Right lobe of liver (tissue), 6 donors: ENCODE results near the gene RNF13. TPM values are rescaled to one million over a fixed set of nuclear protein-coding genes. Genes with fewer than 3 reads are reported as not detected.

Experiments
- ATAC-seq, 4 donors: fragments of 200-7000 bp; cut with Tn5 transposase; one replicate each; pipeline ENCODE4 v1.9.1; 2020; ENCODE audit warnings: mild to moderate bottlenecking in 4 of 4, moderate library complexity in 4 of 4
- DNase-seq, 3 donors: peaks; one replicate each; pipeline ENCODE4 v3.0.0-alpha.2; 2020
- H3K27ac ChIP-seq, 3 donors: fragments of 200-600 bp; one replicate each; pipeline ENCODE4 v1.8.0; 2022
- H3K27me3 ChIP-seq, 2 donors: fragments of 200-600 bp; one replicate each; pipeline ENCODE4 v1.8.0; 2022
- H3K36me3 ChIP-seq, 4 donors: fragments of 200-600 bp; sonication (generic) in 1 of 4; one replicate each; pipeline versions ENCODE4 v1.5.1 to v1.8.0; 2017 to 2022; ENCODE audit warnings: control low read depth in 1 of 4
- H3K4me1 ChIP-seq, 4 donors: fragments of 200-600 bp; sonication (generic) in 1 of 4; one replicate each; pipeline versions ENCODE4 v1.5.1 to v1.8.0; 2017 to 2022; ENCODE audit warnings: control low read depth in 1 of 4
- H3K4me3 ChIP-seq, 3 donors: fragments of 200-600 bp; one replicate each; pipeline ENCODE4 v1.8.0; 2022
- H3K9me3 ChIP-seq, 4 donors: fragments of 200-600 bp; sonication (generic) in 1 of 4; one replicate each; pipeline versions ENCODE4 v1.5.1 to v1.8.0; 2017 to 2022; ENCODE audit warnings: control low read depth in 1 of 4
- POLR2A ChIP-seq: fragments of 450-650 bp; IDR thresholded peaks from one replicate; pipeline ENCODE4 v1.6.1; 2017; ENCODE audit warnings: antibody characterized with exemption, mild to moderate bottlenecking
- WGBS: methylation state at CpG from one replicate; pipeline ENCODE4 v1.1.6; 2018; ENCODE audit warnings: low coverage, low lambda C conversion rate; ENCODE audit not compliant: insufficient coverage; ENCODE audit errors: missing lambda C conversion rate; 5-methylcytosine and 5-hydroxymethylcytosine counted together
- intact Hi-C, 2 donors: fragments of 100-400 bp; cut with DNase I; formaldehyde crosslinking; loops; one replicate each; pipeline versions ENCODE4 v1.11.2 to v1.14.1; 2022
- long read RNA-seq: library from polyadenylated mRNA; unstranded; transcript quantifications from one replicate; pipeline ENCODE4 v2.0.0, GENCODE V29; 2019
- total RNA-seq, 6 experiments: library from RNA; depleted of rRNA in 2 of 6; stranded (reverse); fragments of >200 nt in 2 of 6; fragmentation: NEBNext Ultra II Directional in 3 of 6; extraction: Animal tissue kit (Norgen Biotek cat#: 25700) in 3 of 6; gene quantifications; one replicate each; pipeline versions ENCODE4 v1.1.0 to v1.2.4, GENCODE V29; 2016 to 2023
- TF ChIP-seq, protein P1 (sequence below), 4 donors: fragments of 200-600 bp in 3 of 4; fragments of 450-650 bp in 1 of 4; IDR thresholded peaks; one replicate each; pipeline versions ENCODE4 v1.5.1 to v1.8.0; 2016 to 2022; ENCODE audit warnings: antibody characterized with exemption in 4 of 4, mild to moderate bottlenecking in 2 of 4
- donor health status: DM: no; HTN: yes; CAD: no.
- donor health status: DM: no; HTN: no; CAD: no.
- donor health status: DM: no; HTN: no; CAD: no.
- donor health status: DM: no; HTN: yes; CAD: no.
- donor health status: DM: no; HTN: yes; CAD: no.

RNF13 gene, protein sequence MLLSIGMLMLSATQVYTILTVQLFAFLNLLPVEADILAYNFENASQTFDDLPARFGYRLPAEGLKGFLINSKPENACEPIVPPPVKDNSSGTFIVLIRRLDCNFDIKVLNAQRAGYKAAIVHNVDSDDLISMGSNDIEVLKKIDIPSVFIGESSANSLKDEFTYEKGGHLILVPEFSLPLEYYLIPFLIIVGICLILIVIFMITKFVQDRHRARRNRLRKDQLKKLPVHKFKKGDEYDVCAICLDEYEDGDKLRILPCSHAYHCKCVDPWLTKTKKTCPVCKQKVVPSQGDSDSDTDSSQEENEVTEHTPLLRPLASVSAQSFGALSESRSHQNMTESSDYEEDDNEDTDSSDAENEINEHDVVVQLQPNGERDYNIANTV
- total RNA-seq = 10 to 100 TPM; 45.0 to 55.6 (median 47.5) TPM
- long read RNA-seq, transcript RNF13-203 (10 exons, 2,843 nt) = major isoform, 13 of 17 reads
- long read RNA-seq, partial matches to known transcripts = 2 of 17 reads
- long read RNA-seq, other reads (novel, unspliced or antisense) = 0 of 17 reads

DNA sequence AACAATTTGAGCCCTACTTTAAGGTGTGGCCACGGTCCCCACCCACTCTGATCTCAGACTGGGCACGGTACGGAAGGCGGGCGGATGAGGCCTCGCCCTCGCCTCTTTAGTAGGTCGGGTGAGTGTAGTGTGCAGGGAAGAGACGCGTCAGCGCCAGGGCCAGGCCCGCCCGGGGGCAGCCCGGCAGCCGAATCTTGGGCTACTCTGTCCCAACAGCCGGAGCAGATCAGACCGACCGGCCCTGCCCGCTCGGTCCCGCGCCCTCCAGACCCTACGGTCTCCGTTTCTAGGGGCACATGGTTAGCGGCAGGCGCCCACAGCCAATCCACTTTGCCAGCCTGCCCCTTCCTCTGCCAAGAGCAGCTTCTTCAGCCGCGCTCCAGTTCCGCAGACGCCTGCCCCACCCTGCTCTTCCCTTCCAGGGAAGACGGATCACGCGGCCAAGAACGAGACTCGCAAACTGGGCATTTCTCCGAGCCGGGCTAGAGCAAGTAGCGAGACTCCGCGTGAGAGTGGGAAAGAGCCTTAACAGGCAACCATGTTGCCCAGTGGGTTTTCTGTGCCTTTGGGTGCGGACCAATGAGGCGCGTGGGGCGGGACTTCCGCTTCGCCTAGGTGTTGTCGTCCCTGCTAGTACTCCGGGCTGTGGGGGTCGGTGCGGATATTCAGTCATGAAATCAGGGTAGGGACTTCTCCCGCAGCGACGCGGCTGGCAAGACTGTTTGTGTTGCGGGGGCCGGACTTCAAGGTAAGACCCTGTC is at the start of gene RNF13:
RNF13 (plus strand) TSS at position 610 of the 761 bp plus-strand sequence. CDS start 32,812 bp downstream, outside the sequence.
- H3K27ac ChIP-seq = peak within 1 kb of the TSS; percentile 96 to 98 (median 97)
- no peaks in the 10 kb centered on the region for H3K9me3 ChIP-seq
- TF ChIP-seq POLR2A = peak; percentile 88
- TF ChIP-seq, protein P1, sequence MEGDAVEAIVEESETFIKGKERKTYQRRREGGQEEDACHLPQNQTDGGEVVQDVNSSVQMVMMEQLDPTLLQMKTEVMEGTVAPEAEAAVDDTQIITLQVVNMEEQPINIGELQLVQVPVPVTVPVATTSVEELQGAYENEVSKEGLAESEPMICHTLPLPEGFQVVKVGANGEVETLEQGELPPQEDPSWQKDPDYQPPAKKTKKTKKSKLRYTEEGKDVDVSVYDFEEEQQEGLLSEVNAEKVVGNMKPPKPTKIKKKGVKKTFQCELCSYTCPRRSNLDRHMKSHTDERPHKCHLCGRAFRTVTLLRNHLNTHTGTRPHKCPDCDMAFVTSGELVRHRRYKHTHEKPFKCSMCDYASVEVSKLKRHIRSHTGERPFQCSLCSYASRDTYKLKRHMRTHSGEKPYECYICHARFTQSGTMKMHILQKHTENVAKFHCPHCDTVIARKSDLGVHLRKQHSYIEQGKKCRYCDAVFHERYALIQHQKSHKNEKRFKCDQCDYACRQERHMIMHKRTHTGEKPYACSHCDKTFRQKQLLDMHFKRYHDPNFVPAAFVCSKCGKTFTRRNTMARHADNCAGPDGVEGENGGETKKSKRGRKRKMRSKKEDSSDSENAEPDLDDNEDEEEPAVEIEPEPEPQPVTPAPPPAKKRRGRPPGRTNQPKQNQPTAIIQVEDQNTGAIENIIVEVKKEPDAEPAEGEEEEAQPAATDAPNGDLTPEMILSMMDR (IDR thresholded peaks at IDR 0.05) = no peak
- H3K27me3 ChIP-seq = no peaks in the 10 kb centered on the region
- intact Hi-C loops = no loop called here
- 0% methylated on average over 24 of the region's 56 CpGs for WGBS
- ATAC-seq (peak; percentile 90 to 97 (median 93)), DNase-seq (peak; percentile 96 to 98 (median 98))
- peaks cover 0 to 22% (median 8%) of the 10 kb centered on the region in 4 donors for H3K4me1 ChIP-seq
- peak within 1 kb of the TSS; percentile 59 to 80 (median 79) for H3K4me3 ChIP-seq
- no peaks in the 10 kb centered on the region for H3K36me3 ChIP-seq

DNA sequence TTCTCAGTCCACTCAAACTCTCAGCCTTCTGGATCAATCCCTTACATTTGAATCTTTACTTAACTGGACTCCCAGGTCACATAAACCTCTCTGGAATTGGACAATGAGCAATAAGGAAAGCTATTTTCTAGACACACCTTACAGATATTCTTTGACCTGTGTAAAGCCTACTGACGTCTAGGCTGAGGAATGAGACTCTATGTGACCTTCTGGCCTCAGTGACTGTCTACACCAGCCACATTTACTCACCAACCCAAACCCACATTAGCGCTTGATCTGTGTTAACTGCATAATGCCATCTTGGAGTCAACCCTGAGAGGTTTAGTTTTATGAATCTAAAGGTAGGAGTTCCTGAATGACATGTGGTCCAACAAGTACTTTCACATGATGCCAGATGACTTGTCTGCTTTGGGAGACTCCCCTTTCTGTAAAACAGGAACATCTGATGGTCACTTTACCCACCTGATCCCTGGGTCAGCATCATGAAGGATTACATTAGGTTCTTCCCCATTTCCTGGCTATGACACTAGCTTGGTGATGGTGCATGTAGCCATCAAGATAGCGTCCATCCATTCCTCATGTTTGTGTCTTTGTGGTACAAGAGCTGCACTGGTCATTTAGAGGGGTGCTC is 49.3 kb upstream of the RNF13 start:
- Histone ChIP-seq H3K36me3 (no peaks in the 10 kb centered on the region), H3K27ac (no peak overlapping the region), H3K4me1 (no peaks in the 10 kb centered on the region), H3K4me3 (no peak overlapping the region), H3K27me3 (no peaks in the 10 kb centered on the region), H3K9me3 (no peaks in the 10 kb centered on the region)
- TF ChIP-seq POLR2A = no peak
- TF ChIP-seq, protein P1 (IDR thresholded peaks at IDR 0.05) = no peak
- intact Hi-C loops = no loop called here
- WGBS = 47% methylated on average over 3 of the region's 3 CpGs
- ATAC-seq (no peak), DNase-seq (no peak)

DNA sequence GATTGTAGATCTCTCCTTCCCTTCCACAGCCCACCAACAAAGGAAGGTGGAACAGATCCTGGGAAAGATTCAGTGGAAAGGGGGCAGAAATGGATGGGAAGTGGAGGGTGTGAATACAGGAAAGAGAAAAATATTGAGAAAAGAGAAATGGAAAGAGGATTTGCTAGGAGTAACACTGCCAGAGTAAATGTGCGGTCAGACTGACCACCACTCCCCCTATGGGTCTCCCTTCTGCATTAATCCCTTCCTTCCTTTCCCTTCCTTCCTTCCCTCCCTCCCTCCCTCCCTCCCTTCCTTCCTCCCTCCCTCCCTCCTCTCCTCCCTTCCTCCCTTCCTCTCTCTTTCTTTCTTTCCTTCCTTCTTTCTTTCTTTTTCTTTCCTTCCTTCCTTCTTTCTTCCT is 48.7 kb upstream of the RNF13 start:
- ATAC-seq (no peak), DNase-seq (no peak)
- Histone ChIP-seq H3K27me3 (no peaks in the 10 kb centered on the region), H3K4me3 (no peak overlapping the region), H3K36me3 (no peaks in the 10 kb centered on the region), H3K27ac (no peak overlapping the region), H3K9me3 (no peaks in the 10 kb centered on the region), H3K4me1 (no peaks in the 10 kb centered on the region)
- WGBS = 58% methylated on average over 1 of the region's 1 CpG
- TF ChIP-seq POLR2A = no peak
- TF ChIP-seq, protein P1 (IDR thresholded peaks at IDR 0.05) = no peak
- intact Hi-C loops = no loop called here

DNA sequence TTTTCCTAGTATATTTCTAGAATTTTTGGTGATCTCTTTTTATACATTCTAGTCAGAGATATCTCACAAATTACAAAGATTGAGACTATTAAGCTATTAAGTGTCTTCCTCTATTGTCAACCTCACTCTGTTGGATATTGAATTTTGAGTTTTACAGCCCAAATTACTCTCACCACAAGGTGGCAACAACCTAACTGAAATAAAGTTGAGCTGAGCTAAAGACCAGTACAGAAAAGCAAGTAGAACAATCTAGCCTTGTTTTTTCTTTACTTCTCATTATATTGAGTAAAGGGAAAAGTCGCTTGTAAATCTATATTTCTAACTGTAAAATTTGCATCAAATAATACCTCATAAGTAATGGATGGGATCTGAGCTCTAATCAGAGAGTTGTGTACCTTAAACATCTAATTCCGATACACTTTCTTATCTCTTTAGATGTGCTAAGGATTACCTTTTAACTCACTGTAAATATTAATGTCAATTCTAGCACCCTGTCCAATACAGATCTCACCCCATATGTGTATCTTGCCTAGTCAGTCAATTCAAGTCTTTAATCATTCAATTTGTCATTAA is 47.2 kb upstream of the RNF13 start:
- ATAC-seq (peak; percentile 61 to 80 (median 71)), DNase-seq (no peak)
- H3K9me3 ChIP-seq = no peaks in the 10 kb centered on the region
- H3K4me3 ChIP-seq = no peak overlapping the region
- H3K27ac ChIP-seq = no peak overlapping the region
- H3K27me3 ChIP-seq = no peaks in the 10 kb centered on the region
- TF ChIP-seq POLR2A = no peak
- TF ChIP-seq, protein P1 (IDR thresholded peaks at IDR 0.05) = peak; percentile 48 to 63 (median 58)
- WGBS = 58% methylated on average over 2 of the region's 2 CpGs
- no peaks in the 10 kb centered on the region for H3K36me3 ChIP-seq
- no peaks in the 10 kb centered on the region for H3K4me1 ChIP-seq
- intact Hi-C loops = no loop called here
